HuH-7 (cell line): ENCODE measurements around the gene PPFIA3.

Source experiments
- DNase-seq: peaks from one replicate; pipeline ENCODE4 v3.0.0; 2011; ENCODE audit warnings: low spot score

Gene PPFIA3

DNA sequence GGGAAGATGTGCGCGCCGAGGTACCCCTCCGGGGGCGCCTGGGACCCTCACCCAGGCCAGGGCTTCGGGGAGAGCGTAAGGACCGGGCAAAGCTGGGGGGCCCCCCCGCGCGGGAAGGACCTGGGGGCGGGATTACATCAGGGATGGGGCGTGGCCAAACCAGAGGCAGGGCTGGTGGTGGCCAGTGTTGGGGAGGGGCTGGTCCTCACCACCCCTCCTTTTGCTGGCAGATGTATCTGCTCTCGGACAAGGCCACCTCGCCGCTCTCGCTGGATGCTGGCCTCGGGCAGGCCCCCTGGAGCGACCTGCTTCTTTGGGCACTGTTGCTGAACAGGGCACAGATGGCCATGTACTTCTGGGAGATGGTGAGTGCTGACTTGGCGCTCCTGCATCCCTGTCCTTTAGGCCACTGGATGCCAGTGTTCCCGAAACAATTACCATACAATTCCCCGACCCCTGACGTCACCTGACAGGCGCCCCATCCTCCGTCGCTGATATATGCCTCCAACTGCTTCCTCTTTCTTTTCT lies 63.6 kb downstream of the PPFIA3 start:
- no peak for DNase-seq

DNA sequence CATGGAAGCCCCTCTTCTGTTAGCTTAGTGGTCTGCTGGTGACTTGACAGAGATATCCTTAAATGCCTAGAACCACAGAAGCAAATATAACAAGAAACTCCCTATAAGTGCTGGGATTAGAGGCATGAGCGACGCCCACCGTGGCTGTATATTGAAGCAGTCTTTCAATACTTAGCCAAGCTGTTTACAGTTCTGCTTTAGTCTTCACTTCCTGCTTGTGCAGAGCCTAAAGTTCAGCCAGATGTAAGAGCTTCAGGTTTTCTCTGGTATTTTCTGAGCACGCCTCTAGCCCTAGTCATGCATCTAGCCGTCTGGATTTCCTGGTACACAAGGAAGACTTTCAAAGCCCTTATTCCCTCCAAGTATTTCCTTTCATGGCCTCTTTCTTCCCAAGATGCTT lies 66.8 kb downstream of the PPFIA3 start:
- DNase-seq = no peak

DNA sequence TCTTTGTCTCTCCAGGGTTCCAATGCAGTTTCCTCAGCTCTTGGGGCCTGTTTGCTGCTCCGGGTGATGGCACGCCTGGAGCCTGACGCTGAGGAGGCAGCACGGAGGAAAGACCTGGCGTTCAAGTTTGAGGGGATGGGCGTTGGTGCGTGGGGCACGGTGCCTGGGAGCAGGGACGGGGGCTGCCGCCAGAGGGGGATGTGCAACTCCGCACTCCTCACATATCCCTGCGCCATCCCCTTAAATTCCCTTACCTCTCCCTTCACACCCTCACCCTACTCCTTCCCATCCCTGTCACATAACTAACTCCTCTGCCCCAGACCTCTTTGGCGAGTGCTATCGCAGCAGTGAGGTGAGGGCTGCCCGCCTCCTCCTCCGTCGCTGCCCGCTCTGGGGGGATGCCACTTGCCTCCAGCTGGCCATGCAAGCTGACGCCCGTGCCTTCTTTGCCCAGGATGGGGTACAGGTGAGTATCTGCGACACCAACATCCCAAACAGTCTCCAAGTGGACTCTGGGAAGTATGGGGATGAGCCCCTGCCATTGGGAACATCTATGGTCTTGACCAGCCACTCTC lies 69.4 kb downstream of the PPFIA3 start:
- DNase-seq = no peak

- DNase-seq = no peak
Measured at GRCh38 chr19:49189259-49189658, 69.9 kb downstream of the PPFIA3 start.

- DNase-seq = no peak
Measured at GRCh38 chr19:49190781-49191180, 71.4 kb downstream of the PPFIA3 start.

- DNase-seq = no peak
Measured at GRCh38 chr19:49193822-49194394, 74.6 kb downstream of the PPFIA3 start.

GRCh38 chr19:49194408-49194807 lies 75.1 kb downstream of the PPFIA3 start:
- no peak for DNase-seq

GRCh38 chr19:49196527-49197240 lies 77.3 kb downstream of the PPFIA3 start:
- DNase-seq = no peak

DNA sequence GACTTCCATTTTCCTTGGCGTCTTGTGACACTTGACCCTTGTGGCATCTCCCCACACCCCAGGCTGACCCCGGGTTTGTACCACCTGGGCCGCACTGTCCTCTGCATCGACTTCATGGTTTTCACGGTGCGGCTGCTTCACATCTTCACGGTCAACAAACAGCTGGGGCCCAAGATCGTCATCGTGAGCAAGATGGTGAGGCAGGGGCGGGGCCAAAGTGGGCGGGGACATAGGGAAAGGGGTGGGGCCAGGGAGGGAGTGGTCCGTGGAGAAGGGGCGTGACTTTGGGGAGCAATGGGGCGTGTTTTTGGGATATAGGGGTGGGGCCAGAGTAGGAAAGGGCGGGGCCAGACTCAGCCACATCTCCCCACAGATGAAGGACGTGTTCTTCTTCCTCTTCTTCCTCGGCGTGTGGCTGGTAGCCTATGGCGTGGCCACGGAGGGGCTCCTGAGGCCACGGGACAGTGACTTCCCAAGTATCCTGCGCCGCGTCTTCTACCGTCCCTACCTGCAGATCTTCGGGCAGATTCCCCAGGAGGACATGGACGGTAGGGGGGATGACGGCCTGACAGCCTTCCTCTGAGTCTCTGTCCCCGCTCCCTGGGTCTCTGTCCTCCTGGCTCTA lies 81.0 kb downstream of the PPFIA3 start:
- no peak for DNase-seq
